ENCODE results near the gene MTFR1L. TPM values are rescaled to one million over a fixed set of nuclear protein-coding genes. Genes with fewer than 3 reads are reported as not detected.

MTFR1L gene
- polyA plus RNA-seq, 1 donor (not counting 4 experiments of a cell fraction or from before 2014, with no cell fraction given): 31.6 TPM

DNA sequence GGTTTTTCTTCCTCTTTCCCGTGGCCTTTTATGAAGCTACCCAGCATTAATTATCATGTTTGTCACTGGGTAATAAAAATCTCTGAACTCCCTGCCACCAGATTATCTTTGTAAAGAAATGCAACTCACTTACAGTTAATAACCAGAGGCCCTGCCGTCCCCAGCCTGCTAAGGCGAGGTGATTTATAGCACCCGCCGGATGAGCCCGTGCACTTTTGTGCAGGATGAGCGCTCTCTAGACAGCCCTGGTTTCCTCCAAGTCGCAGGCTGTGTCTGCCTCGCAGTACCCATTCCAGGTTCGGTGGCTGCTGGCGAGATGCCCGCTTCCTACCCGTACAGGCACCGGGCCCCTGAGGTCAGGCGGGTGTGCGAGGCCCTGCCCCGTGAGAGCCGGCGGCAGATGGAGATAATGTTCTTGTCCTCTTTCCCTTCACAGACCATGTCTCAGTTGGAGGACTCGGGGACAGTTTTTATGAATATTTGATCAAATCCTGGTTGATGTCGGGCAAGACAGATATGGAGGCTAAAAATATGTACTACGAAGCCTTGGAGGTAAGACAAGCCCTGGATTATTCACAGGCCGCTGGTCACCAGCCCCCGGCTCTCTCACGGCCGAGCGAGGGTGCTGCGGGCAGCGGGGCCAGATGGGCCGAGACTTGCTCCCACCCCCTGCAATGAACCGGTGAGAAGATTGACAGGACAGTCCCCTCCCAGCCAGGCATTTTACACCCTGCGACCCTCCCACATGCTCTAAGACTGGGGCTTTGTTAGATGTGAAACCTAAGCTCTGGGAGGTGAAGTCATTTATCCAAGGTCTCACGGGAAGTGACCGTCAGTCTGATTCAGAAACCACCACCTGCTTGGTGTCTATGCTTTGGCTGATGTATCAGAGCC, 48.3 kb upstream of the MTFR1L start:
- TF ChIP-seq EZH2 (IDR thresholded peaks at IDR 0.05; ENCODE audit: low read length): no peak
- TF ChIP-seq, protein P1, sequence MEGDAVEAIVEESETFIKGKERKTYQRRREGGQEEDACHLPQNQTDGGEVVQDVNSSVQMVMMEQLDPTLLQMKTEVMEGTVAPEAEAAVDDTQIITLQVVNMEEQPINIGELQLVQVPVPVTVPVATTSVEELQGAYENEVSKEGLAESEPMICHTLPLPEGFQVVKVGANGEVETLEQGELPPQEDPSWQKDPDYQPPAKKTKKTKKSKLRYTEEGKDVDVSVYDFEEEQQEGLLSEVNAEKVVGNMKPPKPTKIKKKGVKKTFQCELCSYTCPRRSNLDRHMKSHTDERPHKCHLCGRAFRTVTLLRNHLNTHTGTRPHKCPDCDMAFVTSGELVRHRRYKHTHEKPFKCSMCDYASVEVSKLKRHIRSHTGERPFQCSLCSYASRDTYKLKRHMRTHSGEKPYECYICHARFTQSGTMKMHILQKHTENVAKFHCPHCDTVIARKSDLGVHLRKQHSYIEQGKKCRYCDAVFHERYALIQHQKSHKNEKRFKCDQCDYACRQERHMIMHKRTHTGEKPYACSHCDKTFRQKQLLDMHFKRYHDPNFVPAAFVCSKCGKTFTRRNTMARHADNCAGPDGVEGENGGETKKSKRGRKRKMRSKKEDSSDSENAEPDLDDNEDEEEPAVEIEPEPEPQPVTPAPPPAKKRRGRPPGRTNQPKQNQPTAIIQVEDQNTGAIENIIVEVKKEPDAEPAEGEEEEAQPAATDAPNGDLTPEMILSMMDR (optimal IDR thresholded peaks at IDR 0.05 in 1 of 3, IDR thresholded peaks at IDR 0.05 in 1 of 3, conservative IDR thresholded peaks at IDR 0.05 in 1 of 3; ENCODE audit: extremely low read depth in 1 of 3, insufficient read depth in 2 of 3, low read length in 3 of 3): no peak
- Histone ChIP-seq H3K9me1 (ENCODE audit: control insufficient read depth, extremely low read depth, insufficient read depth, low read length) (no peaks in the 10 kb centered on the region), H3K4me2 (ENCODE audit: control insufficient read depth, extremely low read depth, insufficient read depth, low read depth, low read length) (no peak overlapping the region), H3K27ac (ENCODE audit: control insufficient read depth, insufficient read depth, low read length) (no peak overlapping the region), H3K9ac (ENCODE audit: control insufficient read depth, extremely low read depth, insufficient read depth, low read length) (no peak overlapping the region), H3K36me3 (ENCODE audit: control insufficient read depth in 2 of 2, extremely low read depth in 1 of 2, insufficient read depth in 2 of 2, low read length in 2 of 2) (no peaks in the 10 kb centered on the region), H3K79me2 (ENCODE audit: control insufficient read depth, insufficient read depth, low read length) (no peaks in the 10 kb centered on the region), H3K4me3 (ENCODE audit: control insufficient read depth in 2 of 3, extremely low read depth in 1 of 3, insufficient read depth in 2 of 3, low read depth in 1 of 3, low read length in 3 of 3) (no peak overlapping the region), H3K27me3 (ENCODE audit: control insufficient read depth, extremely low read depth, insufficient read depth, low read length) (peaks cover 16% of the 10 kb centered on the region), H3K4me1 (ENCODE audit: control insufficient read depth, extremely low read depth, insufficient read depth, low read length) (peaks cover 3% of the 10 kb centered on the region), H3K9me3 (ENCODE audit: control insufficient read depth, low read depth, low read length) (no peaks in the 10 kb centered on the region), H2AFZ (ENCODE audit: control insufficient read depth, low read length) (no peak overlapping the region), H4K20me1 (ENCODE audit: control insufficient read depth, extremely low read depth, insufficient read depth, low read length) (no peaks in the 10 kb centered on the region)
- dilution Hi-C loops (cut with MboI; ENCODE audit: extremely low pct_ligation_motif_present, low sequenced_read_pairs): no loop called here
- FAIRE-seq (no peak), DNase-seq (ENCODE audit: low read depth, low spot score) (no peak)

DNA sequence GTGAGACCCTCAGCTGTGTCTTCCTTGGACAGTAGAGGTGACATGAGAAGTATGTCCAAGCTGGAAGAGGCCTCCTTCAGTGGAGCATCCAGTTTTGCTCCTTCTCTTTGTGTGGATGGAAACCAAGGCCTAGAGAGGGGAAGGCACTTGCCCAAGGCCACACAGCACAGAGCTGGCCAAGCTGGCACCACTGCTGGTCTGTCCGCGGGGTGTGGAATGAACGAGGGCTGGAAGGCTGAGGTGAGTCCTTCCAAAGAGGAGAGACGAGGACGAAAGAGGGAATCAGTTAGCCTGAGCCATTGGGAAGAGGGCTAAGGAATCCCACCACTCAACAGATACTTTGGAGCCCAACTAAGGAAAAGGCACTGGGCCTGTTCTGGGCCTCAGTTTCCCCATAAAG, 47.6 kb upstream of the MTFR1L start:
- Histone ChIP-seq H3K36me3 (ENCODE audit: control insufficient read depth in 2 of 2, extremely low read depth in 1 of 2, insufficient read depth in 2 of 2, low read length in 2 of 2) (no peaks in the 10 kb centered on the region), H3K27ac (ENCODE audit: control insufficient read depth, insufficient read depth, low read length) (no peak overlapping the region), H3K79me2 (ENCODE audit: control insufficient read depth, insufficient read depth, low read length) (no peaks in the 10 kb centered on the region), H3K9me3 (ENCODE audit: control insufficient read depth, low read depth, low read length) (no peaks in the 10 kb centered on the region), H4K20me1 (ENCODE audit: control insufficient read depth, extremely low read depth, insufficient read depth, low read length) (no peaks in the 10 kb centered on the region), H3K27me3 (ENCODE audit: control insufficient read depth, extremely low read depth, insufficient read depth, low read length) (peaks cover 16% of the 10 kb centered on the region), H3K4me2 (ENCODE audit: control insufficient read depth, extremely low read depth, insufficient read depth, low read depth, low read length) (no peak overlapping the region), H3K4me1 (ENCODE audit: control insufficient read depth, extremely low read depth, insufficient read depth, low read length) (no peaks in the 10 kb centered on the region), H3K9me1 (ENCODE audit: control insufficient read depth, extremely low read depth, insufficient read depth, low read length) (no peaks in the 10 kb centered on the region), H2AFZ (ENCODE audit: control insufficient read depth, low read length) (no peak overlapping the region), H3K9ac (ENCODE audit: control insufficient read depth, extremely low read depth, insufficient read depth, low read length) (no peak overlapping the region), H3K4me3 (ENCODE audit: control insufficient read depth in 2 of 3, extremely low read depth in 1 of 3, insufficient read depth in 2 of 3, low read depth in 1 of 3, low read length in 3 of 3) (no peak overlapping the region)
- FAIRE-seq: no peak
- dilution Hi-C loops (cut with MboI; ENCODE audit: extremely low pct_ligation_motif_present, low sequenced_read_pairs): no loop called here
- no peak for TF ChIP-seq EZH2 (IDR thresholded peaks at IDR 0.05; ENCODE audit: low read length)
- TF ChIP-seq, protein P1 (optimal IDR thresholded peaks at IDR 0.05 in 1 of 3, IDR thresholded peaks at IDR 0.05 in 1 of 3, conservative IDR thresholded peaks at IDR 0.05 in 1 of 3; ENCODE audit: extremely low read depth in 1 of 3, insufficient read depth in 2 of 3, low read length in 3 of 3): no peak
- DNase-seq (ENCODE audit: low read depth, low spot score): no peak
